Measurements from ENCODE around the gene TBXAS1.

- no peak for TF ChIP-seq CTCF (conservative IDR thresholded peaks at IDR 0.05)
- TF ChIP-seq EZH2 (IDR thresholded peaks at IDR 0.05; ENCODE audit: low read depth) = no peak
Measured at GRCh38 chr7:139917851-139918250, 88.8 kb downstream of the TBXAS1 start.
